HepG2 (cell line): ENCODE results near the gene TRIO. TPM values are rescaled to one million over a fixed set of nuclear protein-coding genes. Genes with fewer than 3 reads are reported as not detected.

Source experiments
- ATAC-seq: fragments of 200-7000 bp; cut with Tn5 transposase; 3 replicates; pipeline ENCODE4 v1.9.1; 2020; ENCODE audit warnings: mild to moderate bottlenecking, moderate library complexity
- BruUV-seq: library from RNA; stranded (reverse); fragments of 400-500 nt; replicated peaks from 2 replicates; lab custom pipeline; 2021; lab: Mats Ljungman, UMichigan
- CTCF ChIA-PET: fragments of 300-600 bp; formaldehyde crosslinking; extraction: SDS; loops from one replicate; lab custom pipeline; 2021; ENCODE audit warnings: low total read pairs, inconsistent platforms, low intra/inter-chr PET ratio; lab: Yijun Ruan, JAX
- POLR2A ChIA-PET: fragments of 350-600 bp; sonication (Branson Sonifier 250); formaldehyde crosslinking; loops from one replicate; lab custom pipeline; 2020; ENCODE audit warnings: antibody characterized with exemption, inconsistent platforms; lab: Yijun Ruan, JAX
- DNase-seq: peaks from one replicate; pipeline ENCODE4 v3.0.0-alpha.2; 2015; ENCODE audit warnings: low spot score
- FAIRE-seq: peaks from 3 replicates; lab custom pipeline; 2011; peaks lifted over from hg19 to GRCh38; lab: Jason Lieb, UNC
- H2AFZ ChIP-seq: one replicate; pipeline ENCODE4 v1.6.1; 2011; ENCODE audit warnings: low read length, inconsistent platforms
- H3K27ac ChIP-seq: fragments of 300-600 bp; 3 replicates; pipeline ENCODE4 v1.8.0; 2011; ENCODE audit warnings: mixed run types, mild to moderate bottlenecking, mixed read lengths, low read length, inconsistent platforms; ENCODE audit not compliant: insufficient read depth; ENCODE audit errors: extremely low read length
- H3K27me3 ChIP-seq, 2 experiments: fragments of 200-600 bp in 1 of 2; 2 replicates in 1 of 2; 3 replicates in 1 of 2; pipeline versions ENCODE4 v1.6.0 to v1.8.0; 2011; ENCODE audit warnings: low read length in 2 of 2, mild to moderate bottlenecking in 2 of 2, moderate library complexity in 2 of 2, inconsistent platforms in 1 of 2; ENCODE audit not compliant: insufficient read depth in 2 of 2, control insufficient read depth in 1 of 2
- H3K36me3 ChIP-seq, 2 experiments: fragments of 200-600 bp in 1 of 2; replicated peaks in 1 of 2; 2 replicates in 1 of 2; 3 replicates in 1 of 2; pipeline versions ENCODE4 v1.5.1 to v1.8.0; 2011; ENCODE audit warnings: low read length in 2 of 2, inconsistent platforms in 1 of 2; ENCODE audit not compliant: insufficient read depth in 2 of 2, control insufficient read depth in 1 of 2
- H3K4me1 ChIP-seq: 2 replicates; pipeline ENCODE4 v1.5.1; 2012; ENCODE audit warnings: low read length, inconsistent platforms; ENCODE audit not compliant: insufficient read depth
- H3K4me2 ChIP-seq: 2 replicates; pipeline ENCODE4 v1.6.0; 2011; ENCODE audit warnings: low read depth, low read length, inconsistent platforms
- H3K4me3 ChIP-seq, 3 experiments: fragments of 200-600 bp in 1 of 3; sonication (generic), shearing (Covaris generic) in 1 of 3; replicated peaks in 1 of 3; 2 replicates each; pipeline ENCODE4 v1.5.1; 2011 to 2016; ENCODE audit warnings: low read length in 3 of 3, inconsistent platforms in 2 of 3, low read depth in 2 of 3, mild to moderate bottlenecking in 2 of 3, control low read depth in 1 of 3, mixed read lengths in 1 of 3; ENCODE audit not compliant: insufficient read depth in 1 of 3
- H3K79me2 ChIP-seq: one replicate; pipeline ENCODE4 v1.6.1; 2011; ENCODE audit warnings: low read length, inconsistent platforms; ENCODE audit not compliant: insufficient read depth
- H3K9ac ChIP-seq: 2 replicates; pipeline ENCODE4 v1.6.0; 2011; ENCODE audit warnings: mild to moderate bottlenecking, low read depth, low read length, inconsistent platforms; ENCODE audit not compliant: insufficient read depth
- H3K9me3 ChIP-seq: 2 replicates; pipeline ENCODE4 v1.5.1; 2012; ENCODE audit warnings: mild to moderate bottlenecking, low read length
- H4K20me1 ChIP-seq: 2 replicates; pipeline ENCODE4 v1.6.0; 2011; ENCODE audit warnings: inconsistent platforms, mild to moderate bottlenecking, low read length, moderate library complexity; ENCODE audit not compliant: insufficient read depth
- ATF6 ChIP-seq: sonication (generic); formaldehyde crosslinking; conservative IDR thresholded peaks from 2 replicates; pipeline ENCODE4 v1.4.0; 2020; ENCODE audit warnings: missing genetic modification reagents
- EHMT2 ChIP-seq: fragments of 200-600 bp; sonication (generic); IDR thresholded peaks from 2 replicates; pipeline ENCODE4 v1.7.0; 2017; ENCODE audit warnings: antibody characterized with exemption, low read depth, low read length, borderline replicate concordance
- HNF4A ChIP-seq: sonication (generic); formaldehyde crosslinking; IDR thresholded peaks from 2 replicates; pipeline ENCODE4 v1.4.0; 2020; ENCODE audit warnings: missing genetic modification reagents
- MLX ChIP-seq: IDR thresholded peaks from 2 replicates; pipeline ENCODE4 v1.6.1; 2016
- SIX4 ChIP-seq: sonication (generic); formaldehyde crosslinking; IDR thresholded peaks from 2 replicates; pipeline ENCODE4 v1.4.0; 2020; ENCODE audit warnings: missing genetic modification reagents
- UBTF ChIP-seq: sonication (generic); formaldehyde crosslinking; IDR thresholded peaks from 2 replicates; pipeline ENCODE4 v1.4.0; 2020; ENCODE audit warnings: mild to moderate bottlenecking, missing genetic modification reagents
- ZFP36L1 ChIP-seq: sonication (generic); formaldehyde crosslinking; IDR thresholded peaks from 2 replicates; pipeline ENCODE4 v1.8.0; 2022; ENCODE audit warnings: mild to moderate bottlenecking, missing genetic modification reagents, moderate library complexity
- ZMYM4 ChIP-seq: sonication (generic); formaldehyde crosslinking; IDR thresholded peaks from 2 replicates; pipeline ENCODE4 v1.8.1; 2023; ENCODE audit warnings: mild to moderate bottlenecking, missing genetic modification reagents
- ZNF816 ChIP-seq: sonication (generic); formaldehyde crosslinking; IDR thresholded peaks from 2 replicates; pipeline ENCODE4 v1.8.0; 2022; ENCODE audit warnings: missing genetic modification reagents, mild to moderate bottlenecking, borderline replicate concordance
- WGBS: methylation state at CpG from one replicate; pipeline ENCODE4 v1.1.6; 2017; ENCODE audit warnings: low lambda C conversion rate; 5-methylcytosine and 5-hydroxymethylcytosine counted together
- in situ Hi-C: cut with HindIII; loops from 2 replicates; pipeline ENCODE4 v1.10.0; 2017; ENCODE audit warnings: low pct_unique_long_range_greater_than_20kb; ENCODE audit not compliant: extremely low pct_ligation_motif_present
- intact Hi-C: fragments of 100-400 bp; cut with micrococcal nuclease; formaldehyde crosslinking; loops from one replicate; pipeline ENCODE4 v1.10.0; 2022; ENCODE audit not compliant: unreplicated experiment
- polyA plus RNA-seq, 8 experiments: library from polyadenylated mRNA; depleted of rRNA in 3 of 8; stranded (reverse) in 7 of 8; unstranded in 1 of 8; fragments of >200 nt; fragmentation: Illumina TruSeq in 4 of 8; extraction: Trizol in 4 of 8; gene quantifications; 2 replicates each; pipeline versions ENCODE4 v1.2.1 to v1.2.3, GENCODE V29; 2011 to 2016; ENCODE audit warnings: low read depth in 4 of 8, missing spikeins in 1 of 8, mixed read lengths in 1 of 8; ENCODE audit not compliant: insufficient read depth in 1 of 8
- total RNA-seq, 5 experiments: library from RNA; depleted of rRNA; stranded (reverse); fragments of >200 nt; fragmentation: Illumina TruSeq; extraction: Trizol; gene quantifications; 2 replicates each; pipeline ENCODE4 v1.2.3, GENCODE V29; 2016; ENCODE audit warnings: low read depth in 1 of 5

The TRIO gene
- total and polyA plus RNA-seq, 2 of the 13 experiments (the other 11 are each of a cell fraction or from before 2014, with no cell fraction given) = 45.2 to 45.9 TPM

- ATAC-seq (no peak), FAIRE-seq (no peak), DNase-seq (no peak)
- no peak overlapping the region for H3K27ac ChIP-seq
- no TSS peak for BruUV-seq
- H4K20me1 ChIP-seq = no peaks in the 10 kb centered on the region
- CTCF ChIA-PET = no interaction called here
- H3K36me3 ChIP-seq = peaks cover 17 to 61% of the 10 kb centered on the region in 2 experiments
- no peaks in the 10 kb centered on the region for H3K4me1 ChIP-seq
- H2AFZ ChIP-seq = no peak overlapping the region
- TF ChIP-seq MLX = no peak
- no peak for TF ChIP-seq ZFP36L1
- no peak for TF ChIP-seq SIX4 (CRISPR knock-in tag)
- no peak for TF ChIP-seq ZMYM4 (CRISPR knock-in tag)
- TF ChIP-seq EHMT2 = no peak
- no peak for TF ChIP-seq UBTF
- no peak for TF ChIP-seq ATF6 (CRISPR knock-in tag)
- TF ChIP-seq ZNF816 (CRISPR knock-in tag) = no peak
- TF ChIP-seq HNF4A (CRISPR knock-in tag) = no peak
- no peaks in the 10 kb centered on the region for H3K79me2 ChIP-seq
- intact Hi-C loops (no loop called here), in situ Hi-C loops (no loop called here)
- H3K9ac ChIP-seq = no peak overlapping the region
- no peaks in the 10 kb centered on the region for H3K27me3 ChIP-seq
- POLR2A ChIA-PET = no interaction called here
- no peaks in the 10 kb centered on the region for H3K9me3 ChIP-seq
- H3K4me3 ChIP-seq = no peak overlapping the region
- H3K4me2 ChIP-seq = no peak overlapping the region
- WGBS = 81% methylated on average over 3 of the region's 3 CpGs
These were observed 199.2 kb downstream of the TRIO start for GRCh38 chr5:14342306-14342705.
